Upper lobe of left lung (tissue), 4 donors: Measurements from ENCODE around the gene SMAD2.

Source experiments
- EP300 ChIP-seq, 4 donors: sonication (generic); formaldehyde crosslinking; IDR thresholded peaks; one replicate each; pipeline ENCODE4 v1.5.1; 2017; ENCODE audit warnings: antibody characterized with exemption in 4 of 4, control low read depth in 2 of 4
- POLR2AphosphoS5 ChIP-seq, 2 donors: sonication (generic); formaldehyde crosslinking; IDR thresholded peaks; one replicate each; pipeline ENCODE4 v1.5.1; 2017; ENCODE audit warnings: antibody characterized with exemption in 2 of 2
- TF ChIP-seq, protein P1 (sequence below), 6 experiments: fragments of 450-650 bp in 4 of 6; fragments of 200-600 bp in 2 of 6; sonication (generic) in 2 of 6; IDR thresholded peaks; one replicate each; pipeline ENCODE4 v1.5.1; 2016 to 2019; ENCODE audit warnings: antibody characterized with exemption in 6 of 6

GRCh38 chr18:47888156-47888555 lies 42.3 kb downstream of the SMAD2 start:
- TF ChIP-seq, protein P1, sequence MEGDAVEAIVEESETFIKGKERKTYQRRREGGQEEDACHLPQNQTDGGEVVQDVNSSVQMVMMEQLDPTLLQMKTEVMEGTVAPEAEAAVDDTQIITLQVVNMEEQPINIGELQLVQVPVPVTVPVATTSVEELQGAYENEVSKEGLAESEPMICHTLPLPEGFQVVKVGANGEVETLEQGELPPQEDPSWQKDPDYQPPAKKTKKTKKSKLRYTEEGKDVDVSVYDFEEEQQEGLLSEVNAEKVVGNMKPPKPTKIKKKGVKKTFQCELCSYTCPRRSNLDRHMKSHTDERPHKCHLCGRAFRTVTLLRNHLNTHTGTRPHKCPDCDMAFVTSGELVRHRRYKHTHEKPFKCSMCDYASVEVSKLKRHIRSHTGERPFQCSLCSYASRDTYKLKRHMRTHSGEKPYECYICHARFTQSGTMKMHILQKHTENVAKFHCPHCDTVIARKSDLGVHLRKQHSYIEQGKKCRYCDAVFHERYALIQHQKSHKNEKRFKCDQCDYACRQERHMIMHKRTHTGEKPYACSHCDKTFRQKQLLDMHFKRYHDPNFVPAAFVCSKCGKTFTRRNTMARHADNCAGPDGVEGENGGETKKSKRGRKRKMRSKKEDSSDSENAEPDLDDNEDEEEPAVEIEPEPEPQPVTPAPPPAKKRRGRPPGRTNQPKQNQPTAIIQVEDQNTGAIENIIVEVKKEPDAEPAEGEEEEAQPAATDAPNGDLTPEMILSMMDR (IDR thresholded peaks at IDR 0.05) = no peak
- TF ChIP-seq EP300 (IDR thresholded peaks at IDR 0.05) (no peak), POLR2AphosphoS5 (IDR thresholded peaks at IDR 0.05) (no peak)
